ENCODE results near the gene SLC6A6.

DNA sequence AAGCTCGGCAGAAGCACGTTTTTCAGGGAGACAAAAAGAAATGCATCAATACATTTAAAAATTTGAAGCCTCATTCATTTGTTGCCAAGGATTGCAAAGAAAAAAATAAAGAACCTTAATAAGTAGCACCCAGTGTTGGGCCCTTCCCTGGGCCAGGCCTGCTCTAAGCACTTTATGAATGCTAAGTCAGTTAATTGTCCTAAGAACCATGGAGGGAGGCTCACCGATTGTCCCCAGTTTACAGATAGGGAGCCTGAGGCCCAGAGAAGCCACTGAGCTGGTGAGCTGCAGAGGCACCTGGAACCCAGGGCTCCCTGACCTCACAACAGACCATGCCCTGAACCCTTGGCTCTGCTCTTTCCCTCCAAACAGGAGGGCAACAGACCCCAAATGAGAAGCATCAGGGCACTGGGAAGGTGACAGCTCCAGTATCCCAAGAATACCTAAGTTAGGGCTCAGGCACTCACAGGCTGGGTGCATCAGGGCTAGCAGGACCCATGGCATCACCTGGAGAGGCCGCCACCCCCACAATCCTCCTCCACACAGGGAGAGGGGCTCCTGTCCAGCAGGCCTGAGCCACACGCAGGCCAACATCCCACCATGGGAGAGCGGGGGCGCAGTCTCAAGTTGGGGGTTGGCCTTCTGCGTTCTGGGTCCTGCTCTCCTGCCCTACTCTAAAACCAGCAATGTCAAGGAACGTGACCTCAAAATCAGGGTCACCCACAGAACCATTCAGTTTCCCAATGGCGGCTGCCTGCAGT, 133.8 kb downstream of the SLC6A6 start:
- TF ChIP-seq, protein P1, sequence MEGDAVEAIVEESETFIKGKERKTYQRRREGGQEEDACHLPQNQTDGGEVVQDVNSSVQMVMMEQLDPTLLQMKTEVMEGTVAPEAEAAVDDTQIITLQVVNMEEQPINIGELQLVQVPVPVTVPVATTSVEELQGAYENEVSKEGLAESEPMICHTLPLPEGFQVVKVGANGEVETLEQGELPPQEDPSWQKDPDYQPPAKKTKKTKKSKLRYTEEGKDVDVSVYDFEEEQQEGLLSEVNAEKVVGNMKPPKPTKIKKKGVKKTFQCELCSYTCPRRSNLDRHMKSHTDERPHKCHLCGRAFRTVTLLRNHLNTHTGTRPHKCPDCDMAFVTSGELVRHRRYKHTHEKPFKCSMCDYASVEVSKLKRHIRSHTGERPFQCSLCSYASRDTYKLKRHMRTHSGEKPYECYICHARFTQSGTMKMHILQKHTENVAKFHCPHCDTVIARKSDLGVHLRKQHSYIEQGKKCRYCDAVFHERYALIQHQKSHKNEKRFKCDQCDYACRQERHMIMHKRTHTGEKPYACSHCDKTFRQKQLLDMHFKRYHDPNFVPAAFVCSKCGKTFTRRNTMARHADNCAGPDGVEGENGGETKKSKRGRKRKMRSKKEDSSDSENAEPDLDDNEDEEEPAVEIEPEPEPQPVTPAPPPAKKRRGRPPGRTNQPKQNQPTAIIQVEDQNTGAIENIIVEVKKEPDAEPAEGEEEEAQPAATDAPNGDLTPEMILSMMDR (IDR thresholded peaks at IDR 0.05; ENCODE audit: poor library complexity) = no peak
- TF ChIP-seq EZH2 (IDR thresholded peaks at IDR 0.05; ENCODE audit: borderline replicate concordance) = no peak

Data from hepatocyte (in vitro differentiated cells).